ENCODE results near the gene BABAM2. TPM values are rescaled to one million over a fixed set of nuclear protein-coding genes. Genes with fewer than 3 reads are reported as not detected.

The BABAM2 gene
- total and polyA plus RNA-seq, 10 of the 15 experiments (the other 5 are each of a cell fraction or from before 2014, with no cell fraction given) = 30.7 to 59.9 (median 44.5) TPM

GRCh38 chr2:28351621-28352020, 461.1 kb downstream of the BABAM2 start:
- in situ Hi-C loops (cut with MboI) (no loop called here), intact Hi-C loops (cut with micrococcal nuclease; ENCODE audit: unreplicated experiment) (no loop called here)
- H3K79me2 ChIP-seq (ENCODE audit: control insufficient read depth, insufficient read depth, low read length) = no peaks in the 10 kb centered on the region
- H3K9me3 ChIP-seq (replicated peaks; ENCODE audit: control insufficient read depth, insufficient read depth, low read length) = no peaks in the 10 kb centered on the region
- H3K27me3 ChIP-seq (replicated peaks in 1 of 2; ENCODE audit: control insufficient read depth in 2 of 2, insufficient read depth in 2 of 2, low read length in 1 of 2) = no peaks in the 10 kb centered on the region
- peak; percentile 42 for ATAC-seq
- no peak overlapping the region for H3K4me2 ChIP-seq (ENCODE audit: control insufficient read depth, insufficient read depth)
- no TSS peak for BruUV-seq (replicated peaks)
- ChIA-PET RAD21 (ENCODE audit: unreplicated experiment) (interaction anchor here (0.6 kb wide), 1 partner anchor 215 kb away, joined by 3 read pairs; no protein-coding TSS in a partner anchor), SMC1A (ENCODE audit: uncharacterized antibody, unreplicated experiment) (interaction anchor here (0.6 kb wide), 1 partner anchor 38 kb away, joined by 3 read pairs; no protein-coding TSS in a partner anchor), CTCF (no interaction called here), POLR2A (no interaction called here)
- TF ChIP-seq IKZF2 (IDR thresholded peaks at IDR 0.05) (0 out of 4 replicates have a peak, but pooled peaks of 1 of the 2 experiments have one; percentile 27), JUNB (IDR thresholded peaks at IDR 0.05) (peak; percentile 18; the same call in 1 of the 2 replicates), USF1 (IDR thresholded peaks at IDR 0.05; ENCODE audit: borderline replicate concordance, extremely low read length, insufficient read depth, low read depth, low read length) (no peak), TCF12 (IDR thresholded peaks at IDR 0.05; ENCODE audit: low read depth, low read length) (no peak), ATF7 (IDR thresholded peaks at IDR 0.05; ENCODE audit: low read depth) (no peak)
- H3K9ac ChIP-seq (ENCODE audit: control insufficient read depth, insufficient read depth, low read length) = no peak overlapping the region
- WGBS (ENCODE audit: insufficient coverage, insufficient replicate concordance, low lambda C conversion rate, missing lambda C conversion rate) = 11% methylated on average over 5 of the region's 5 CpGs
- no peak for DNase-seq (ENCODE audit: low read depth, low spot score)
- no peaks in the 10 kb centered on the region for H4K20me1 ChIP-seq (ENCODE audit: control insufficient read depth, insufficient read depth)
- no peaks in the 10 kb centered on the region for H3K36me3 ChIP-seq (ENCODE audit: control insufficient read depth in 2 of 2, insufficient read depth in 2 of 2, low read length in 1 of 2)
- H3K4me1 ChIP-seq (ENCODE audit: control insufficient read depth, insufficient read depth, low read length) = no peaks in the 10 kb centered on the region
- H2AFZ ChIP-seq (ENCODE audit: control insufficient read depth, low read depth, low read length) = no peak overlapping the region
- no peak for FAIRE-seq
- H3K4me3 ChIP-seq = no peak overlapping the region
- H3K27ac ChIP-seq (ENCODE audit: control insufficient read depth, insufficient read depth) = no peak overlapping the region

- H3K9me3 ChIP-seq (replicated peaks; ENCODE audit: control insufficient read depth, insufficient read depth, low read length) = no peaks in the 10 kb centered on the region
- ChIA-PET POLR2A (no interaction called here), RAD21 (ENCODE audit: unreplicated experiment) (interaction anchor here (0.6 kb wide), 1 partner anchor 215 kb away, joined by 3 read pairs; no protein-coding TSS in a partner anchor), SMC1A (ENCODE audit: uncharacterized antibody, unreplicated experiment) (interaction anchor here (0.6 kb wide), 1 partner anchor 37 kb away, joined by 3 read pairs; no protein-coding TSS in a partner anchor), CTCF (no interaction called here)
- no peak overlapping the region for H3K4me2 ChIP-seq (ENCODE audit: control insufficient read depth, insufficient read depth)
- WGBS (ENCODE audit: insufficient coverage, insufficient replicate concordance, low lambda C conversion rate, missing lambda C conversion rate) = 81% methylated on average over 5 of the region's 5 CpGs
- H4K20me1 ChIP-seq (ENCODE audit: control insufficient read depth, insufficient read depth) = no peaks in the 10 kb centered on the region
- H3K4me3 ChIP-seq = no peak overlapping the region
- ATAC-seq (no peak), DNase-seq (ENCODE audit: low read depth, low spot score) (no peak), FAIRE-seq (no peak)
- H3K27ac ChIP-seq (ENCODE audit: control insufficient read depth, insufficient read depth) = no peak overlapping the region
- H3K27me3 ChIP-seq (replicated peaks in 1 of 2; ENCODE audit: control insufficient read depth in 2 of 2, insufficient read depth in 2 of 2, low read length in 1 of 2) = no peaks in the 10 kb centered on the region
- H3K4me1 ChIP-seq (ENCODE audit: control insufficient read depth, insufficient read depth, low read length) = no peaks in the 10 kb centered on the region
- no TSS peak for BruUV-seq (replicated peaks)
- H3K9ac ChIP-seq (ENCODE audit: control insufficient read depth, insufficient read depth, low read length) = no peak overlapping the region
- H2AFZ ChIP-seq (ENCODE audit: control insufficient read depth, low read depth, low read length) = no peak overlapping the region
- H3K79me2 ChIP-seq (ENCODE audit: control insufficient read depth, insufficient read depth, low read length) = no peaks in the 10 kb centered on the region
- in situ Hi-C loops (cut with MboI) = no loop called here
- H3K36me3 ChIP-seq (ENCODE audit: control insufficient read depth in 2 of 2, insufficient read depth in 2 of 2, low read length in 1 of 2) = no peaks in the 10 kb centered on the region
- intact Hi-C loops (cut with micrococcal nuclease; ENCODE audit: unreplicated experiment) = no loop called here
- TF ChIP-seq EP300 (IDR thresholded peaks at IDR 0.05; ENCODE audit: borderline replicate concordance in 1 of 2, control insufficient read depth in 1 of 2, low read depth in 2 of 2, low read length in 2 of 2) = no peak
- no peak for TF ChIP-seq EGR1 (IDR thresholded peaks at IDR 0.05; ENCODE audit: borderline replicate concordance in 1 of 2, low read depth in 2 of 2, low read length in 2 of 2)
- TF ChIP-seq BHLHE40 (IDR thresholded peaks at IDR 0.05; ENCODE audit: borderline replicate concordance in 1 of 2, low read depth in 2 of 2, low read length in 1 of 2) = no peak
- TF ChIP-seq E2F8 (IDR thresholded peaks at IDR 0.05; ENCODE audit: low read depth, partially characterized antibody) = no peak
- TF ChIP-seq RFX5 (IDR thresholded peaks at IDR 0.05; ENCODE audit: low read depth, low read length) = no peak
- TF ChIP-seq USF1 (IDR thresholded peaks at IDR 0.05; ENCODE audit: borderline replicate concordance, extremely low read length, insufficient read depth, low read depth, low read length) = no peak
- no peak for TF ChIP-seq ZNF384 (IDR thresholded peaks at IDR 0.05; ENCODE audit: borderline replicate concordance, low read depth, low read length)
Measured at GRCh38 chr2:28352104-28352503, 461.6 kb downstream of the BABAM2 start.
